Measurements from ENCODE around the gene PLEKHM1.

GRCh38 chr17:45405250-45406086 is 85.1 kb downstream of the PLEKHM1 start:
- no peak for TF ChIP-seq CTCF (conservative IDR thresholded peaks at IDR 0.05; ENCODE audit: low read depth, low read length)
- TF ChIP-seq USF2 (IDR thresholded peaks at IDR 0.05; ENCODE audit: low read depth, low read length): no peak
- TF ChIP-seq BHLHE40 (IDR thresholded peaks at IDR 0.05; ENCODE audit: low read depth, low read length): no peak
- no peak for TF ChIP-seq POLR2A (IDR thresholded peaks at IDR 0.05; ENCODE audit: low read depth, low read length)
- TF ChIP-seq RAD21 (IDR thresholded peaks at IDR 0.05; ENCODE audit: low read length): no peak
- no peak for TF ChIP-seq FOS (IDR thresholded peaks at IDR 0.05; ENCODE audit: low read depth, low read length)
- TF ChIP-seq RFX5 (IDR thresholded peaks at IDR 0.05; ENCODE audit: low read depth, low read length): no peak
- no peak for TF ChIP-seq MXI1 (IDR thresholded peaks at IDR 0.05; ENCODE audit: borderline replicate concordance, low read depth, low read length)
- no peak for TF ChIP-seq CEBPB (IDR thresholded peaks at IDR 0.05; ENCODE audit: low read depth, low read length)
- no peak for TF ChIP-seq MAFK (IDR thresholded peaks at IDR 0.05; ENCODE audit: low read depth, low read length)
